Esophagus (tissue), 2 donors: ENCODE data around the gene HIP1. TPM values are rescaled to one million over a fixed set of nuclear protein-coding genes. Genes with fewer than 3 reads are reported as not detected.
"Not testable (repeated sequence)": the region's sequence is repeated elsewhere in the genome, so short reads cannot be mapped to it uniquely, and the experiment has no call there.

ENCODE experiments used
- H3K27ac ChIP-seq, 2 donors: one replicate each; pipeline ENCODE4 v1.5.1; 2013; ENCODE audit warnings: low read depth in 2 of 2, mild to moderate bottlenecking in 2 of 2, inconsistent platforms in 1 of 2, low read length in 1 of 2, moderate library complexity in 1 of 2
- H3K27me3 ChIP-seq, 2 donors: one replicate each; pipeline ENCODE4 v1.6.1; 2013; ENCODE audit warnings: low read length in 2 of 2, control low read depth in 1 of 2, mild to moderate bottlenecking in 1 of 2; ENCODE audit not compliant: insufficient read depth in 2 of 2, control insufficient read depth in 1 of 2
- H3K36me3 ChIP-seq, 2 donors: one replicate each; pipeline ENCODE4 v1.6.1; 2013; ENCODE audit warnings: low read length in 1 of 2; ENCODE audit not compliant: control insufficient read depth in 2 of 2, insufficient read depth in 2 of 2
- H3K4me1 ChIP-seq, 2 donors: one replicate each; pipeline ENCODE4 v1.6.1; 2013; ENCODE audit warnings: low read length in 1 of 2; ENCODE audit not compliant: control insufficient read depth in 2 of 2, insufficient read depth in 2 of 2
- H3K4me3 ChIP-seq, 2 donors: one replicate each; pipeline ENCODE4 v1.5.1; 2013; ENCODE audit warnings: low read length in 2 of 2, mild to moderate bottlenecking in 2 of 2, low read depth in 1 of 2, moderate library complexity in 1 of 2
- H3K9me3 ChIP-seq, 2 donors: one replicate each; pipeline ENCODE4 v1.6.1; 2013; ENCODE audit warnings: mild to moderate bottlenecking in 2 of 2, low read depth in 1 of 2, low read length in 1 of 2, moderate library complexity in 1 of 2; ENCODE audit not compliant: control insufficient read depth in 2 of 2, insufficient read depth in 1 of 2
- WGBS, 2 donors: extraction: QIAGEN DNeasy Blood & Tissue Kit; methylation state at CpG; one replicate each; pipeline ENCODE4 v1.1.7; 2013; 5-methylcytosine and 5-hydroxymethylcytosine counted together
- polyA plus RNA-seq, 2 donors: library from polyadenylated mRNA; stranded (reverse); fragments of 200-250 nt; gene quantifications; one replicate each; pipeline ENCODE4 v1.2.3, GENCODE V29; 2013
- donor health status: healthy with polysubstance abuse.
- donor health status: Bipolar disorder and iron deficiency.

The HIP1 gene
- polyA plus RNA-seq, result 1 to 10 TPM; 1.8 to 2.2 TPM

GRCh38 chr7:75738604-75738974, at the start of gene HIP1:
Gene HIP1 (minus strand): TSS chr7:75738941. CDS start chr7:75738920, 21 bp downstream.
- Histone ChIP-seq H3K27me3 (no peaks in the 10 kb centered on the region), H3K4me3 (peak within 1 kb of the TSS; percentile 73 to 86), H3K27ac (peak within 1 kb of the TSS; percentile 81 to 87), H3K36me3 (no peaks in the 10 kb centered on the region), H3K9me3 (no peaks in the 10 kb centered on the region), H3K4me1 (peaks cover 2% of the 10 kb centered on the region in 2 donors)
- WGBS, 2 donors, result 0 to 1% methylated on average over 30 of the region's 30 CpGs

- not testable (repeated sequence) for H3K27ac ChIP-seq, H3K36me3 ChIP-seq, H3K9me3 ChIP-seq, H3K4me3 ChIP-seq, H3K4me1 ChIP-seq, H3K27me3 ChIP-seq
- WGBS, 2 donors, result 75% methylated on average over 14 of the region's 14 CpGs
Measured at GRCh38 chr7:75788154-75788847, 49.6 kb upstream of the HIP1 start.

- H3K9me3 ChIP-seq, H3K36me3 ChIP-seq, H3K27ac ChIP-seq, H3K4me3 ChIP-seq, H3K27me3 ChIP-seq, H3K4me1 ChIP-seq: not testable (repeated sequence)
- WGBS, 2 donors, result 89 to 91% methylated on average over 5 of the region's 5 CpGs
Measured at GRCh38 chr7:75783058-75783457, 44.3 kb upstream of the HIP1 start.

GRCh38 chr7:75780647-75781273, 42.0 kb upstream of the HIP1 start:
- not testable (repeated sequence) for H3K4me3 ChIP-seq, H3K27ac ChIP-seq, H3K9me3 ChIP-seq, H3K27me3 ChIP-seq, H3K36me3 ChIP-seq, H3K4me1 ChIP-seq
- WGBS, 2 donors, result 73 to 85% methylated on average over 14 of the region's 14 CpGs

- WGBS, 2 donors, result 64 to 69% methylated on average over 11 of the region's 11 CpGs
- H3K9me3 ChIP-seq, H3K4me3 ChIP-seq, H3K27me3 ChIP-seq, H3K27ac ChIP-seq, H3K4me1 ChIP-seq, H3K36me3 ChIP-seq: not testable (repeated sequence)
Measured at GRCh38 chr7:75779516-75779915, 40.8 kb upstream of the HIP1 start.

GRCh38 chr7:75779035-75779434, 40.3 kb upstream of the HIP1 start:
- 64 to 69% methylated on average over 11 of the region's 11 CpGs for WGBS, 2 donors
- not testable (repeated sequence) for H3K4me1 ChIP-seq, H3K9me3 ChIP-seq, H3K27ac ChIP-seq, H3K27me3 ChIP-seq, H3K4me3 ChIP-seq, H3K36me3 ChIP-seq

GRCh38 chr7:75776295-75776971, 37.7 kb upstream of the HIP1 start:
- H3K9me3 ChIP-seq, result no peaks in the 10 kb centered on the region
- 63 to 72% methylated on average over 12 of the region's 12 CpGs for WGBS, 2 donors
- no peaks in the 10 kb centered on the region for H3K4me1 ChIP-seq
- no peak overlapping the region for H3K27ac ChIP-seq
- no peaks in the 10 kb centered on the region for H3K27me3 ChIP-seq
- H3K36me3 ChIP-seq, result no peaks in the 10 kb centered on the region
- H3K4me3 ChIP-seq, result no peak overlapping the region

- not testable (repeated sequence) for H3K4me1 ChIP-seq, H3K27me3 ChIP-seq, H3K9me3 ChIP-seq, H3K4me3 ChIP-seq, H3K36me3 ChIP-seq, H3K27ac ChIP-seq
- WGBS, 2 donors, result 76 to 85% methylated on average over 6 of the region's 6 CpGs
Measured at GRCh38 chr7:75773958-75774357, 35.2 kb upstream of the HIP1 start.

- WGBS, 2 donors, result 57 to 62% methylated on average over 9 of the region's 9 CpGs
- H3K36me3 ChIP-seq, result no peaks in the 10 kb centered on the region
- peak within 1 kb of the TSS; percentile 16 to 28 for H3K27ac ChIP-seq
- H3K4me3 ChIP-seq, result no peak within 1 kb of the TSS
- no peaks in the 10 kb centered on the region for H3K4me1 ChIP-seq
- H3K9me3 ChIP-seq, result no peaks in the 10 kb centered on the region
- H3K27me3 ChIP-seq, result no peaks in the 10 kb centered on the region
Measured at GRCh38 chr7:75772081-75773077, 33.6 kb upstream of the HIP1 start, which contains the start of gene CCL26. Gene CCL26 (minus strand): TSS chr7:75772211. CDS start chr7:75772176, 35 bp downstream.
